K562 (cell line): ENCODE results near the gene CRYBA1.

Experiments
- BCOR ChIP-seq: fragments of 450-650 bp; IDR thresholded peaks from 2 replicates; pipeline ENCODE4 v1.6.1; 2016
- CTCF ChIP-seq, 3 experiments: IDR thresholded peaks in 2 of 3; conservative IDR thresholded peaks in 1 of 3; 2 replicates each; pipeline ENCODE4 v1.5.1; 2011 to 2012; ENCODE audit warnings: low read length in 3 of 3, mild to moderate bottlenecking in 3 of 3, control low read depth in 2 of 3, improper control_type of control experiment in 1 of 3, inconsistent platforms in 1 of 3, low read depth in 1 of 3, mixed read lengths in 1 of 3, moderate library complexity in 1 of 3; ENCODE audit not compliant: insufficient read depth in 2 of 3
- EGR1 ChIP-seq: fragments of 450-650 bp; conservative IDR thresholded peaks from 2 replicates; pipeline ENCODE4 v1.6.1; 2017; ENCODE audit warnings: mild to moderate bottlenecking
- FOSL1 ChIP-seq: fragments of 200-800 bp; sonication (Bioruptor generic); conservative IDR thresholded peaks from 2 replicates; pipeline ENCODE4 v1.6.1; 2016; ENCODE audit warnings: missing genetic modification characterization, missing compliant biosample characterization
- MXI1 ChIP-seq: IDR thresholded peaks from 2 replicates; pipeline ENCODE4 v1.6.1; 2011; ENCODE audit warnings: low read depth, mild to moderate bottlenecking, improper control_type of control experiment, low read length
- PHF8 ChIP-seq: fragments of 200-600 bp; sonication (generic); IDR thresholded peaks from 2 replicates; pipeline ENCODE4 v1.6.1; 2012; ENCODE audit warnings: mixed run types, mild to moderate bottlenecking, inconsistent platforms, low read length, moderate library complexity, borderline replicate concordance
- POLR2H ChIP-seq: IDR thresholded peaks from 2 replicates; pipeline ENCODE4 v1.6.1; 2016; ENCODE audit warnings: missing genetic modification characterization, low read depth, mild to moderate bottlenecking, control low read depth, missing compliant biosample characterization, moderate library complexity
- REST ChIP-seq, 2 experiments: fragments of 450-650 bp; formaldehyde crosslinking in 1 of 2; IDR thresholded peaks; 2 replicates each; pipeline versions ENCODE4 v1.4.0 to v1.6.1; 2014 to 2020; ENCODE audit warnings: mild to moderate bottlenecking in 2 of 2, borderline replicate concordance in 1 of 2, low read depth in 1 of 2
- TFE3 ChIP-seq: fragments of 450-650 bp; formaldehyde crosslinking; IDR thresholded peaks from 2 replicates; pipeline ENCODE4 v1.4.0; 2020; ENCODE audit warnings: mild to moderate bottlenecking, mixed read lengths
- USF1 ChIP-seq: sonication (generic); formaldehyde crosslinking; IDR thresholded peaks from 2 replicates; pipeline ENCODE4 v1.9.0; 2022; ENCODE audit warnings: mild to moderate bottlenecking, missing genetic modification reagents
- ZNF217 ChIP-seq: sonication (generic); formaldehyde crosslinking; IDR thresholded peaks from 2 replicates; pipeline ENCODE4 v1.8.0; 2022; ENCODE audit warnings: mild to moderate bottlenecking, missing genetic modification reagents
- ZNF274 ChIP-seq: IDR thresholded peaks from 2 replicates; pipeline ENCODE4 v1.6.1; 2011; ENCODE audit warnings: low read depth, mild to moderate bottlenecking, low read length, moderate library complexity, borderline replicate concordance

GRCh38 chr17:29252101-29252791 is 5.6 kb downstream of the CRYBA1 start:
- no peak for TF ChIP-seq PHF8
- no peak for TF ChIP-seq EGR1
- no peak for TF ChIP-seq BCOR
- TF ChIP-seq CTCF (IDR thresholded peaks at IDR 0.05 in 2 of 3, conservative IDR thresholded peaks at IDR 0.05 in 1 of 3; ENCODE audit: insufficient read depth in 2 of 3, low read depth in 1 of 3, low read length in 3 of 3): peak; percentile 46 to 60 (median 59); a peak in 5 of 6 replicates
- no peak for TF ChIP-seq FOSL1 (tag)
- TF ChIP-seq MXI1: no peak
- TF ChIP-seq REST (IDR thresholded peaks at IDR 0.05; ENCODE audit: borderline replicate concordance): no peak
- TF ChIP-seq REST (CRISPR knock-in tag; IDR thresholded peaks at IDR 0.05; ENCODE audit: low read depth): no peak
- no peak for TF ChIP-seq ZNF274
- no peak for TF ChIP-seq POLR2H (tag)
- TF ChIP-seq USF1: no peak
- no peak for TF ChIP-seq TFE3 (CRISPR knock-in tag)
- TF ChIP-seq ZNF217: no peak
